ENCODE measurements around the gene HSPB7.
A peak's percentile ranks its signal among the peaks of the same experiment; 100 is the strongest.
"Not testable (repeated sequence)": the region's sequence is repeated elsewhere in the genome, so short reads cannot be mapped to it uniquely, and the experiment has no call there.

Gene HSPB7

GRCh38 chr1:16012590-16013219 lies 5.1 kb downstream of the HSPB7 start:
- peaks cover 8% of the 10 kb centered on the region for H3K4me1 Mint-ChIP-seq
- H3K9me3 Mint-ChIP-seq: no peaks in the 10 kb centered on the region
- peak; percentile 39 for ATAC-seq (ENCODE audit: low read depth)
- no peaks in the 10 kb centered on the region for H3K36me3 Mint-ChIP-seq
- H3K4me3 Mint-ChIP-seq: peak overlapping the region; percentile 62
- no peak overlapping the region for H3K27ac Mint-ChIP-seq
- DNase-seq (ENCODE audit: low spot score in 2 of 2): peak in 1 of 2 donors; percentile 30
- H3K27me3 Mint-ChIP-seq: peaks cover 2% of the 10 kb centered on the region

- ATAC-seq (ENCODE audit: low read depth) (no peak), DNase-seq (ENCODE audit: low spot score in 2 of 2) (no peak)
- no peak overlapping the region for H3K27ac Mint-ChIP-seq
- H3K9me3 Mint-ChIP-seq: no peaks in the 10 kb centered on the region
- H3K27me3 Mint-ChIP-seq: peaks cover 2% of the 10 kb centered on the region
- H3K4me1 Mint-ChIP-seq: peaks cover 9% of the 10 kb centered on the region
- H3K4me3 Mint-ChIP-seq: peak overlapping the region; percentile 62
- H3K36me3 Mint-ChIP-seq: no peaks in the 10 kb centered on the region
Observed at GRCh38 chr1:16011936-16012589, 5.8 kb downstream of the HSPB7 start.

- H3K36me3 Mint-ChIP-seq: no peaks in the 10 kb centered on the region
- no peak for ATAC-seq (ENCODE audit: low read depth)
- H3K4me3 Mint-ChIP-seq: no peak overlapping the region
- DNase-seq (ENCODE audit: low spot score in 2 of 2): no peak
- peaks cover 19% of the 10 kb centered on the region for H3K4me1 Mint-ChIP-seq
- H3K9me3 Mint-ChIP-seq: no peaks in the 10 kb centered on the region
- peaks cover 2% of the 10 kb centered on the region for H3K27me3 Mint-ChIP-seq
- no peak overlapping the region for H3K27ac Mint-ChIP-seq
Observed at GRCh38 chr1:16010837-16011236, 7.0 kb downstream of the HSPB7 start.

GRCh38 chr1:16009678-16010077 lies 8.2 kb downstream of the HSPB7 start:
- DNase-seq (ENCODE audit: low spot score in 2 of 2): no peak
- Mint-ChIP-seq H3K4me3 (no peak overlapping the region), H3K4me1 (peaks cover 18% of the 10 kb centered on the region), H3K36me3 (no peaks in the 10 kb centered on the region), H3K27ac (no peak overlapping the region), H3K9me3 (no peaks in the 10 kb centered on the region), H3K27me3 (no peaks in the 10 kb centered on the region)
- ATAC-seq (ENCODE audit: low read depth): no peak

GRCh38 chr1:16009030-16009460 lies 8.8 kb downstream of the HSPB7 start:
- Mint-ChIP-seq H3K4me3 (no peak overlapping the region), H3K27me3 (no peaks in the 10 kb centered on the region), H3K27ac (no peak overlapping the region), H3K36me3 (no peaks in the 10 kb centered on the region), H3K4me1 (peaks cover 16% of the 10 kb centered on the region), H3K9me3 (no peaks in the 10 kb centered on the region)
- peak; percentile 49 for ATAC-seq (ENCODE audit: low read depth)
- peak; percentile 64 to 76 for DNase-seq (ENCODE audit: low spot score in 2 of 2)

- Mint-ChIP-seq H3K4me1 (peaks cover 16% of the 10 kb centered on the region), H3K27ac (no peak overlapping the region), H3K36me3 (no peaks in the 10 kb centered on the region), H3K27me3 (no peaks in the 10 kb centered on the region), H3K9me3 (no peaks in the 10 kb centered on the region), H3K4me3 (no peak overlapping the region)
- ATAC-seq (ENCODE audit: low read depth) (no peak), DNase-seq (ENCODE audit: low spot score in 2 of 2) (no peak)
Observed at GRCh38 chr1:16007671-16008341, 10.0 kb downstream of the HSPB7 start.

GRCh38 chr1:16006552-16007485 lies 11.0 kb downstream of the HSPB7 start:
- Mint-ChIP-seq H3K4me3 (peak overlapping the region; percentile 2), H3K9me3 (no peaks in the 10 kb centered on the region), H3K4me1 (peaks cover 16% of the 10 kb centered on the region), H3K36me3 (no peaks in the 10 kb centered on the region), H3K27ac (no peak overlapping the region), H3K27me3 (no peaks in the 10 kb centered on the region)
- DNase-seq (ENCODE audit: low spot score in 2 of 2) (no peak), ATAC-seq (ENCODE audit: low read depth) (peak; percentile 66)

GRCh38 chr1:16006010-16006409 lies 11.8 kb downstream of the HSPB7 start:
- peaks cover 16% of the 10 kb centered on the region for H3K4me1 Mint-ChIP-seq
- no peaks in the 10 kb centered on the region for H3K36me3 Mint-ChIP-seq
- H3K4me3 Mint-ChIP-seq: no peak overlapping the region
- ATAC-seq (ENCODE audit: low read depth) (no peak), DNase-seq (ENCODE audit: low spot score in 2 of 2) (no peak)
- H3K27ac Mint-ChIP-seq: no peak overlapping the region
- no peaks in the 10 kb centered on the region for H3K27me3 Mint-ChIP-seq
- H3K9me3 Mint-ChIP-seq: no peaks in the 10 kb centered on the region

GRCh38 chr1:16005597-16005996 lies 12.2 kb downstream of the HSPB7 start:
- Mint-ChIP-seq H3K9me3 (no peaks in the 10 kb centered on the region), H3K36me3 (no peaks in the 10 kb centered on the region), H3K27me3 (peaks cover 1% of the 10 kb centered on the region), H3K4me1 (peaks cover 16% of the 10 kb centered on the region), H3K4me3 (no peak overlapping the region), H3K27ac (no peak overlapping the region)
- ATAC-seq (ENCODE audit: low read depth) (no peak), DNase-seq (ENCODE audit: low spot score in 2 of 2) (no peak)

- not testable (repeated sequence) for H3K36me3 Mint-ChIP-seq; H3K27me3 Mint-ChIP-seq; H3K4me3 Mint-ChIP-seq; ATAC-seq (ENCODE audit: low read depth); H3K9me3 Mint-ChIP-seq; H3K4me1 Mint-ChIP-seq; H3K27ac Mint-ChIP-seq; DNase-seq (ENCODE audit: low spot score in 2 of 2)
Observed at GRCh38 chr1:16001274-16001673, 16.6 kb downstream of the HSPB7 start.

GRCh38 chr1:15998929-15999328 lies 18.9 kb downstream of the HSPB7 start:
- Mint-ChIP-seq H3K4me3 (no peak overlapping the region), H3K36me3 (no peaks in the 10 kb centered on the region)

GRCh38 chr1:15997637-15998280 lies 20.1 kb downstream of the HSPB7 start:
- Mint-ChIP-seq H3K4me1 (no peaks in the 10 kb centered on the region), H3K4me3 (no peak overlapping the region), H3K36me3 (no peaks in the 10 kb centered on the region), H3K9me3 (no peaks in the 10 kb centered on the region), H3K27me3 (peaks cover 3% of the 10 kb centered on the region), H3K27ac (no peak overlapping the region)
- no peak for ATAC-seq (ENCODE audit: low read depth)
- no peak for DNase-seq (ENCODE audit: low spot score in 2 of 2)

More at GRCh38 chr1:15998929-15999328, 18.9 kb downstream of the HSPB7 start:
- Mint-ChIP-seq H3K9me3 (no peaks in the 10 kb centered on the region), H3K27me3 (peaks cover 3% of the 10 kb centered on the region), H3K27ac (no peak overlapping the region), H3K4me1 (no peaks in the 10 kb centered on the region)
- DNase-seq (ENCODE audit: low spot score in 2 of 2) (no peak), ATAC-seq (ENCODE audit: low read depth) (no peak)

- H3K27me3 Mint-ChIP-seq: peaks cover 3% of the 10 kb centered on the region
- no peak for ATAC-seq (ENCODE audit: low read depth)
- no peaks in the 10 kb centered on the region for H3K4me1 Mint-ChIP-seq
- H3K27ac Mint-ChIP-seq: no peak overlapping the region
- DNase-seq (ENCODE audit: low spot score in 2 of 2): no peak
- H3K36me3 Mint-ChIP-seq: no peaks in the 10 kb centered on the region
- no peaks in the 10 kb centered on the region for H3K9me3 Mint-ChIP-seq
- no peak overlapping the region for H3K4me3 Mint-ChIP-seq
Observed at GRCh38 chr1:15997076-15997585, 20.7 kb downstream of the HSPB7 start.

All from memory B cell (primary cell).